CD14-positive monocyte (primary cell): ENCODE measurements around the gene ZFYVE28. TPM values are rescaled to one million over a fixed set of nuclear protein-coding genes. Genes with fewer than 3 reads are reported as not detected.

Experiments
- DNase-seq, 3 donors: peaks; one replicate each; pipeline ENCODE4 v3.0.0-alpha.2; 2011 to 2022
- H2AFZ ChIP-seq: 2 replicates; pipeline ENCODE4 v1.6.0; 2012; ENCODE audit warnings: mild to moderate bottlenecking, low read depth, low read length, inconsistent platforms; ENCODE audit not compliant: insufficient read depth, poor library complexity, severe bottlenecking
- H3K27ac ChIP-seq, 2 donors: 1 replicate in 1 of 2; 2 replicates in 1 of 2; pipeline ENCODE4 v1.5.1; 2012 to 2013; ENCODE audit warnings: low read length in 2 of 2, control low read depth in 1 of 2, inconsistent platforms in 1 of 2, low read depth in 1 of 2, mild to moderate bottlenecking in 1 of 2
- H3K27me3 ChIP-seq, 2 donors: one replicate each; pipeline versions ENCODE4 v1.6.0 to v1.6.1; 2011 to 2013; ENCODE audit warnings: low read length in 2 of 2; ENCODE audit not compliant: control insufficient read depth in 2 of 2, insufficient read depth in 2 of 2
- H3K36me3 ChIP-seq, 2 donors: replicated peaks in 1 of 2; 1 replicate in 1 of 2; 2 replicates in 1 of 2; pipeline versions ENCODE4 v1.5.1 to v1.6.1; 2012 to 2013; ENCODE audit warnings: low read length in 2 of 2, control low read depth in 1 of 2, inconsistent platforms in 1 of 2, mild to moderate bottlenecking in 1 of 2; ENCODE audit not compliant: insufficient read depth in 2 of 2, control insufficient read depth in 1 of 2
- H3K4me1 ChIP-seq, 2 donors: 1 replicate in 1 of 2; 2 replicates in 1 of 2; pipeline versions ENCODE4 v1.5.1 to v1.6.1; 2012 to 2013; ENCODE audit warnings: low read length in 2 of 2, control low read depth in 1 of 2, inconsistent platforms in 1 of 2, mild to moderate bottlenecking in 1 of 2, moderate library complexity in 1 of 2; ENCODE audit not compliant: insufficient read depth in 2 of 2, control insufficient read depth in 1 of 2
- H3K4me2 ChIP-seq: replicated peaks from 2 replicates; pipeline ENCODE3; 2012; ENCODE audit warnings: low read length, moderate library complexity, mild to moderate bottlenecking; ENCODE audit not compliant: poor library complexity, severe bottlenecking; ENCODE audit errors: extremely low read depth
- H3K4me3 ChIP-seq, 3 experiments: fragments of 200-600 bp in 1 of 3; sonication (generic) in 1 of 3; replicated peaks in 1 of 3; 1 replicate in 2 of 3; 2 replicates in 1 of 3; pipeline ENCODE4 v1.5.1; 2011 to 2013; ENCODE audit warnings: low read length in 3 of 3, mild to moderate bottlenecking in 3 of 3, control low read depth in 2 of 3, low read depth in 2 of 3, inconsistent platforms in 1 of 3, moderate library complexity in 1 of 3
- H3K79me2 ChIP-seq: 2 replicates; pipeline ENCODE4 v1.6.0; 2012; ENCODE audit warnings: mild to moderate bottlenecking, control low read depth, inconsistent platforms, low read length, moderate library complexity; ENCODE audit not compliant: insufficient read depth
- H3K9ac ChIP-seq: 2 replicates; pipeline ENCODE4 v1.6.0; 2017; ENCODE audit warnings: low read length, mild to moderate bottlenecking; ENCODE audit not compliant: insufficient read depth, poor library complexity, severe bottlenecking
- H3K9me3 ChIP-seq, 2 donors: replicated peaks in 1 of 2; 1 replicate in 1 of 2; 2 replicates in 1 of 2; pipeline versions ENCODE4 v1.5.1 to v1.6.1; 2012 to 2013; ENCODE audit warnings: low read length in 2 of 2, control low read depth in 1 of 2; ENCODE audit not compliant: control insufficient read depth in 1 of 2, insufficient read depth in 1 of 2
- H4K20me1 ChIP-seq: 2 replicates; pipeline ENCODE4 v1.6.0; 2012; ENCODE audit warnings: mild to moderate bottlenecking, low read length, control low read depth, moderate library complexity; ENCODE audit not compliant: insufficient read depth
- H3K27ac Mint-ChIP-seq, 7 donors: one replicate each; pipeline ENCODE4 v1.8.0; 2020; ENCODE audit warnings: mild to moderate bottlenecking in 7 of 7, mixed read lengths in 7 of 7, moderate library complexity in 6 of 7, inconsistent platforms in 2 of 7
- H3K27me3 Mint-ChIP-seq, 3 donors: one replicate each; pipeline ENCODE4 v1.8.0; 2021 to 2022; ENCODE audit warnings: low read depth in 3 of 3, mild to moderate bottlenecking in 3 of 3, mixed read lengths in 3 of 3, moderate library complexity in 3 of 3, inconsistent platforms in 1 of 3
- H3K36me3 Mint-ChIP-seq, 2 donors: one replicate each; pipeline ENCODE4 v1.8.0; 2020; ENCODE audit warnings: mixed read lengths in 2 of 2, inconsistent platforms in 1 of 2, mild to moderate bottlenecking in 1 of 2
- H3K4me1 Mint-ChIP-seq: one replicate; pipeline ENCODE4 v1.8.0; 2020; ENCODE audit warnings: mild to moderate bottlenecking, mixed read lengths
- H3K4me3 Mint-ChIP-seq, 2 donors: one replicate each; pipeline ENCODE4 v1.8.0; 2020; ENCODE audit warnings: mild to moderate bottlenecking in 2 of 2, mixed read lengths in 2 of 2, moderate library complexity in 1 of 2
- H3K9me3 Mint-ChIP-seq, 7 donors: one replicate each; pipeline ENCODE4 v1.8.0; 2020 to 2022; ENCODE audit warnings: mixed read lengths in 7 of 7, mild to moderate bottlenecking in 6 of 7, moderate library complexity in 6 of 7, inconsistent platforms in 2 of 7
- WGBS: methylation state at CpG from one replicate; pipeline ENCODE4 v1.1.5; 2013; ENCODE audit warnings: missing lambda C conversion rate; ENCODE audit not compliant: insufficient coverage; 5-methylcytosine and 5-hydroxymethylcytosine counted together
- intact Hi-C, 2 donors: fragments of 100-400 bp; cut with micrococcal nuclease; formaldehyde crosslinking; loops; one replicate each; pipeline versions ENCODE4 v1.15.0 to v1.15.1; 2023
- polyA plus RNA-seq, 3 donors: library from polyadenylated mRNA; depleted of rRNA in 1 of 3; unstranded in 2 of 3; stranded (reverse) in 1 of 3; fragments of 300-500 nt in 2 of 3; fragments of >200 nt in 1 of 3; fragmentation: Illumina TruSeq in 2 of 3; gene quantifications; 1 replicate in 2 of 3; 2 replicates in 1 of 3; pipeline ENCODE4 v1.2.3, GENCODE V29; 2012 to 2021
- TF ChIP-seq, protein P1 (sequence below): fragments of 200-600 bp; IDR thresholded peaks from one replicate; pipeline ENCODE4 v1.8.0; 2022; ENCODE audit warnings: antibody characterized with exemption, mild to moderate bottlenecking

The ZFYVE28 gene
- polyA plus RNA-seq, 3 donors, result 1.0 to 4.4 (median 1.1) TPM

DNA sequence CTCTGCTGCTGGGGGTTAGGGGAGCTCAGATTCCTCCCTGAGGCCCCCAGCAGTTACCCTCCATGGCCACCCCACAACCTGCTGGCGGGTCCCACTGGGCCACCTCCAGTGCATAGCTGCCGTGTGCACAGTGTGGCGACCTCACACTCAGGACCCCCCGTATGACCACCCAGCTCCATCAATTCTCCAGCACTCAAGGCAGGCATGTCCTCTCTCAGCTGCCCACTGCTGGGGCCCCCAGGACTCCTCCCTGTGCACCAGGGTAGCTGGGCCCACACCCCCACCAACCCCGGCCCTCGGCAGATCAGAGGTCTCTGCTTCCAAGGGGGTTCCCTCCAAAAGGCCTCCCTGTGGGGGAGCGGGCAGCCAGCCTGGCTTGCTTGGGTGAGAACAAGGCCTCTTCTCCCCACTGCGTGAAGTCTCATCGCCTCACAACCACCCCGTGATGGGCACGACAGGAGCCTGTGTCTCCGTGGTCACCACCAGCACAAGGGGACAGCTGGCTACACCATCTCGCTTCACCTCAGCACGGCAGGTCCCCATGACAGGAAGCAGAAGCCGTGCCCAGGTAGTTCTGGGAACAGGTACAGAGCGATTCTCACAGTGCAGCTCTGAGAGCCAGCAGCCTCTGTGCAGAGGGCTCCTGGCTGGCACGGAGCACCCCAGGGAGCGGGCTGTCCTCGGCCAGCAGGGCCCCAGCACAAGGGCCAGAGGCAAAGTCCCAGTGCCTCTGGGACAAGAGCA, 171.9 kb downstream of the ZFYVE28 start:
- intact Hi-C loops, result loop anchor here in 1 of 2 donors (10.0 kb wide), 1 partner anchor 672 kb away; no protein-coding TSS in a partner anchor
- WGBS, result 96% methylated on average over 19 of the region's 19 CpGs
- H3K4me1 ChIP-seq, result peaks cover 24% of the 10 kb centered on the region in 2 donors
- H2AFZ ChIP-seq, result no peak overlapping the region
- Mint-ChIP-seq H3K27ac (peak overlapping the region in 1 of 7 donors; percentile 58), H3K27me3 (no peaks in the 10 kb centered on the region), H3K9me3 (no peaks in the 10 kb centered on the region), H3K4me3 (no peak overlapping the region), H3K36me3 (peaks cover 19 to 35% of the 10 kb centered on the region in 2 donors), H3K4me1 (peaks cover 28% of the 10 kb centered on the region)
- no peak overlapping the region for H3K27ac ChIP-seq
- no peaks in the 10 kb centered on the region for H3K27me3 ChIP-seq
- H3K9me3 ChIP-seq, result no peaks in the 10 kb centered on the region
- no peak overlapping the region for H3K9ac ChIP-seq
- H4K20me1 ChIP-seq, result peaks cover 19% of the 10 kb centered on the region
- H3K36me3 ChIP-seq, result peaks cover 29 to 35% of the 10 kb centered on the region in 2 donors
- peaks cover 3% of the 10 kb centered on the region for H3K79me2 ChIP-seq
- TF ChIP-seq, protein P1, sequence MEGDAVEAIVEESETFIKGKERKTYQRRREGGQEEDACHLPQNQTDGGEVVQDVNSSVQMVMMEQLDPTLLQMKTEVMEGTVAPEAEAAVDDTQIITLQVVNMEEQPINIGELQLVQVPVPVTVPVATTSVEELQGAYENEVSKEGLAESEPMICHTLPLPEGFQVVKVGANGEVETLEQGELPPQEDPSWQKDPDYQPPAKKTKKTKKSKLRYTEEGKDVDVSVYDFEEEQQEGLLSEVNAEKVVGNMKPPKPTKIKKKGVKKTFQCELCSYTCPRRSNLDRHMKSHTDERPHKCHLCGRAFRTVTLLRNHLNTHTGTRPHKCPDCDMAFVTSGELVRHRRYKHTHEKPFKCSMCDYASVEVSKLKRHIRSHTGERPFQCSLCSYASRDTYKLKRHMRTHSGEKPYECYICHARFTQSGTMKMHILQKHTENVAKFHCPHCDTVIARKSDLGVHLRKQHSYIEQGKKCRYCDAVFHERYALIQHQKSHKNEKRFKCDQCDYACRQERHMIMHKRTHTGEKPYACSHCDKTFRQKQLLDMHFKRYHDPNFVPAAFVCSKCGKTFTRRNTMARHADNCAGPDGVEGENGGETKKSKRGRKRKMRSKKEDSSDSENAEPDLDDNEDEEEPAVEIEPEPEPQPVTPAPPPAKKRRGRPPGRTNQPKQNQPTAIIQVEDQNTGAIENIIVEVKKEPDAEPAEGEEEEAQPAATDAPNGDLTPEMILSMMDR, result no peak
- no peak overlapping the region for H3K4me3 ChIP-seq
- peak in 1 of 3 donors; percentile 3 for DNase-seq
- H3K4me2 ChIP-seq, result no peak overlapping the region

DNA sequence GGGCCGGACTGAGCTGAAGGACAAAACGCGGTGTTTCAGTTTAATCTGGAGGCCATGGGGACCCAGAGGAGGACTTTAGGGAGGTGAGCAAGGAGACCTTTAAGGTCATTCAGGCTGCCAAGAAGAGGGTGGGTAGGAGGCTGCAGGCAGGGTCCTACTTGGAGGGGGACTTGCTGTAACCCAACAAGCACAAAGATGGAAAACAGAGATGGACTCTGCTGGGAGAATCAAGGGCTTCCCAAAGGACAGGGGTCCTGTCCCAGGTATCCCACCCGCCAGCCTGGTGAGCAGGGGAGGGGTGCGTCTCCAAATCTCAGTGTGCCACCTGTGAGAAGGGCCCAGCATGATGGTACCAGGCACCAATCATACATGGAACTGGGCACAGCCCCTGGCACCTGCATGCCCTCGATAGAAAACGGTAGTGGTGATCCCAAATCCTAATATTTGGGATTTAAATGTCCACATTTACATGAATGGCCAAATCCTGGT, 172.6 kb downstream of the ZFYVE28 start:
- peaks cover 10% of the 10 kb centered on the region for H3K79me2 ChIP-seq
- H3K9me3 Mint-ChIP-seq, result no peaks in the 10 kb centered on the region
- DNase-seq, result peak in 1 of 3 donors; percentile 2
- no peak overlapping the region for H3K4me2 ChIP-seq
- WGBS, result 92% methylated on average over 7 of the region's 7 CpGs
- H3K4me3 ChIP-seq, result no peak overlapping the region
- peaks cover 22 to 28% of the 10 kb centered on the region in 2 donors for H3K36me3 ChIP-seq
- no peak overlapping the region for H3K9ac ChIP-seq
- H3K4me1 ChIP-seq, result peaks cover 26 to 31% of the 10 kb centered on the region in 2 donors
- H3K9me3 ChIP-seq, result no peaks in the 10 kb centered on the region
- no peak overlapping the region for H3K4me3 Mint-ChIP-seq
- no peak overlapping the region for H2AFZ ChIP-seq
- no peaks in the 10 kb centered on the region for H3K27me3 ChIP-seq
- H3K4me1 Mint-ChIP-seq, result peaks cover 31% of the 10 kb centered on the region
- peaks cover 16 to 28% of the 10 kb centered on the region in 2 donors for H3K36me3 Mint-ChIP-seq
- peaks cover 18% of the 10 kb centered on the region for H4K20me1 ChIP-seq
- intact Hi-C loops, result loop anchor here in 1 of 2 donors (10.0 kb wide), 1 partner anchor 671 kb away; no protein-coding TSS in a partner anchor
- H3K27ac ChIP-seq, result peak overlapping the region in 1 of 2 donors; percentile 10
- no peaks in the 10 kb centered on the region for H3K27me3 Mint-ChIP-seq
- H3K27ac Mint-ChIP-seq, result peak overlapping the region in 3 of 7 donors; percentile 5 to 85 (median 72)
- TF ChIP-seq, protein P1, result no peak
